Measurements from ENCODE around the gene TMOD1.

The TMOD1 gene

GRCh38 chr9:97529363-97530076 lies 28.1 kb downstream of the TMOD1 start:
- ChIA-PET CTCF (no interaction called here), POLR2A (no interaction called here)
- DNase-seq (ENCODE audit: low read depth, low spot score): no peak
- H3K4me3 ChIP-seq (ENCODE audit: low read depth, low read length): no peak overlapping the region
- TF ChIP-seq, protein P1, sequence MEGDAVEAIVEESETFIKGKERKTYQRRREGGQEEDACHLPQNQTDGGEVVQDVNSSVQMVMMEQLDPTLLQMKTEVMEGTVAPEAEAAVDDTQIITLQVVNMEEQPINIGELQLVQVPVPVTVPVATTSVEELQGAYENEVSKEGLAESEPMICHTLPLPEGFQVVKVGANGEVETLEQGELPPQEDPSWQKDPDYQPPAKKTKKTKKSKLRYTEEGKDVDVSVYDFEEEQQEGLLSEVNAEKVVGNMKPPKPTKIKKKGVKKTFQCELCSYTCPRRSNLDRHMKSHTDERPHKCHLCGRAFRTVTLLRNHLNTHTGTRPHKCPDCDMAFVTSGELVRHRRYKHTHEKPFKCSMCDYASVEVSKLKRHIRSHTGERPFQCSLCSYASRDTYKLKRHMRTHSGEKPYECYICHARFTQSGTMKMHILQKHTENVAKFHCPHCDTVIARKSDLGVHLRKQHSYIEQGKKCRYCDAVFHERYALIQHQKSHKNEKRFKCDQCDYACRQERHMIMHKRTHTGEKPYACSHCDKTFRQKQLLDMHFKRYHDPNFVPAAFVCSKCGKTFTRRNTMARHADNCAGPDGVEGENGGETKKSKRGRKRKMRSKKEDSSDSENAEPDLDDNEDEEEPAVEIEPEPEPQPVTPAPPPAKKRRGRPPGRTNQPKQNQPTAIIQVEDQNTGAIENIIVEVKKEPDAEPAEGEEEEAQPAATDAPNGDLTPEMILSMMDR (IDR thresholded peaks at IDR 0.05; ENCODE audit: insufficient read depth, low read length, missing control alignments): no peak

DNA sequence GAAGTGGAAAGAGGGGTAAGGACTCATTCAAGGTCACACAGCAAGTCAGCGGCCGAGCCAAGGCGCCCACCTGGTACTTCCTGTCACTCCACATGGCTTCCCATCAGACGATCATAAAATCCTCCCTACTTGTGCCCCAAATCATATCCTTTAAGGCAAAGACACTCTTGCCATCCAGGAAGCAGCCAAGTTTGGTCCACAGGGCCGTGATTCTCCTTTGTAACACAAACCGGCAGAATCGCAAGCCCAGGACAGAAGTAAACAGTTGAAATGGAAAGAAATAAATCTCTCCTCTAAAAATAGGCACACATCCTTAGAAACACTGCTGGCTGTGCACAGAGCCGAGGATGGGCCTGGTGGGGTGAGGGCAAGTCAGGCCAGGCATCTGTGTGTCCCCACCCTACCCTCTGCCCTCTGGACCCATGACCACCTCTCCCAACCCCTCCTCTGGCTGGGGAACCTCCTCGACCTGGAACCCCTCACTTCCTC lies 30.5 kb downstream of the TMOD1 start:
- TF ChIP-seq, protein P1 (IDR thresholded peaks at IDR 0.05; ENCODE audit: insufficient read depth, low read length, missing control alignments): no peak
- H3K4me3 ChIP-seq (ENCODE audit: low read depth, low read length): no peak overlapping the region
- no peak for DNase-seq (ENCODE audit: low read depth, low spot score)
- CTCF ChIA-PET: no interaction called here
- POLR2A ChIA-PET: no interaction called here

DNA sequence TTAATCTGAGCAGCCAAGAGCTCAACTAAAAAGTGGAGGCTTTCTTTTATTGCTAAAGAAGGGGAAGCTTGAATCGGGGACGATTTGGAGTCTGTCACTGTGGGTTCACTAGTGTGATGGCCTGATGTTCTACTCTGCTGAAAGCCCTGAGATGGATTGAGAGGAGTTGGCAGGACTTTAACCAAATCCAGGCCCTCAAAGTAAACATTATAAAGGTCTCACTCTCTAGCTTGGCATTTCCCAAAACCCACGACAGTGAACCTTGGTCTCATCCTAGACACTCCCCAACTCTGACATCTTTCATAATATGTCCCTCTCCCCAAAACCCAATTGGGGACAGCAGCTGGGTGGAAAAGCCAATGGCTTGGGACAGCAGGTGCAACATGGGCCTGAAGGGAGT lies 32.7 kb downstream of the TMOD1 start:
- TF ChIP-seq, protein P1 (IDR thresholded peaks at IDR 0.05; ENCODE audit: insufficient read depth, low read length, missing control alignments): no peak
- POLR2A ChIA-PET: interaction anchor here (0.6 kb wide), 1 partner anchor 28 kb away, joined by 3 read pairs; no protein-coding TSS in a partner anchor
- CTCF ChIA-PET: interaction anchor here (1.1 kb wide), 1 partner anchor 65 kb away, joined by 4 read pairs; no protein-coding TSS in a partner anchor
- no peak overlapping the region for H3K4me3 ChIP-seq (ENCODE audit: low read depth, low read length)
- no peak for DNase-seq (ENCODE audit: low read depth, low spot score)

DNA sequence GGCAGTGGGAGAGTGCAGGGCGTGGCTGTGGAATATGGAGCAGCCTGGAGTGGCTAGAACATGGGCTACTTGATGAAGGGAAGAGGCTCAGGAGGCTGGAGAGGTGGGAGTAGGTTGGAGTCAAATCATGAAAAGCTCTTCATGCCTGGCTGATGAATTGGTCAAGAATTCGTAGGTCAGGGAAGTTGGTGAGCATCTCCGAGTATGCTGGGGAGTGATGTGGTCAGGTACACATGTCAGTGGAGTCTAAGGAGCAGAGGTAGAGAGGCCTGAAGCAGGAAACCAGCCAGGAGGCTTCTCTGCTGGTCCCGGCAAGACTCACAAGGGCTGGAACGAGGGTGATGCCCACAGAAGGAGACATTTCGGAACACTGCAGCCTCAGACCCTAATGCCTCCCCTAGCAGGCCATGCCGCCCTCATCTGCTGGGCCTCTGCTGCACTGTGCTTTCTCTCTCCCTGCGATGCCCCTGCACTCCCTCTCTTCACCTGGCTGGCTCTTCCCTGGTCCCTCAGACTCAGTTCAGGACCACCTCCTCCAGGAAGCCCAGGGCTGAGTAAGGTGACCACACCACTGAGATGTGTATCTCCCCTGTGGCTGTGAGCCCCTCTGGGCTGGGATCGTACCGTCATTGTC lies 33.6 kb downstream of the TMOD1 start:
- no peak overlapping the region for H3K4me3 ChIP-seq (ENCODE audit: low read depth, low read length)
- CTCF ChIA-PET: no interaction called here
- TF ChIP-seq, protein P1 (IDR thresholded peaks at IDR 0.05; ENCODE audit: insufficient read depth, low read length, missing control alignments): no peak
- DNase-seq (ENCODE audit: low read depth, low spot score): no peak
- POLR2A ChIA-PET: no interaction called here

DNA sequence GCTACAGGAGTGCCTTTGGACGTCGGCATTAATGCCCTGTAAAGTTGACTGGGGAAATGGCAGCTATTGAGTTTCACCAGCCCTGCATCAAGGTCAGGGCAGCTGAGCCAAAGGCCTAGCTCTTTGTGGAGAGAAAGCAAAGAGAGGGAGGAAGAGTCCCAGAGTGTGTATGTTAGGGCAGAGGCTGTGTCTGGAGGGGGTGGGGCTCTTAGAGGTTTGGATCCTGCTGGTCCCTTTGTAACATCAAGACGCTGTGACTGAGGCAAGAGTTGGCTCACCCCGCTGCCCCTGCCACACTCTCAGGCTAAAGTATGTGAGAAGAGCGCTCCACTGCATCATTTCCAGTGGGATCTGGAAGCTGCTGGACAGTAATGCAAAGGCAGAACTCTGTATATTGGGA lies 34.3 kb downstream of the TMOD1 start:
- ChIA-PET POLR2A (no interaction called here), CTCF (no interaction called here)

GRCh38 chr9:97536480-97536879 lies 35.0 kb downstream of the TMOD1 start:
- H3K4me3 ChIP-seq (ENCODE audit: low read depth, low read length): no peak overlapping the region
- ChIA-PET POLR2A (no interaction called here), CTCF (interaction anchor here (2.0 kb wide), 1 partner anchor 62 kb away, joined by 7 read pairs; no protein-coding TSS in a partner anchor)
- DNase-seq (ENCODE audit: low read depth, low spot score): no peak
- TF ChIP-seq, protein P1 (IDR thresholded peaks at IDR 0.05; ENCODE audit: insufficient read depth, low read length, missing control alignments): no peak

More for the DNA sequence above, 34.3 kb downstream of the TMOD1 start:
- TF ChIP-seq, protein P1 (IDR thresholded peaks at IDR 0.05; ENCODE audit: insufficient read depth, low read length, missing control alignments): no peak
- no peak for DNase-seq (ENCODE audit: low read depth, low spot score)
- no peak overlapping the region for H3K4me3 ChIP-seq (ENCODE audit: low read depth, low read length)

Data from AG04449 (cell line).